ENCODE results near the gene STX18.

DNA sequence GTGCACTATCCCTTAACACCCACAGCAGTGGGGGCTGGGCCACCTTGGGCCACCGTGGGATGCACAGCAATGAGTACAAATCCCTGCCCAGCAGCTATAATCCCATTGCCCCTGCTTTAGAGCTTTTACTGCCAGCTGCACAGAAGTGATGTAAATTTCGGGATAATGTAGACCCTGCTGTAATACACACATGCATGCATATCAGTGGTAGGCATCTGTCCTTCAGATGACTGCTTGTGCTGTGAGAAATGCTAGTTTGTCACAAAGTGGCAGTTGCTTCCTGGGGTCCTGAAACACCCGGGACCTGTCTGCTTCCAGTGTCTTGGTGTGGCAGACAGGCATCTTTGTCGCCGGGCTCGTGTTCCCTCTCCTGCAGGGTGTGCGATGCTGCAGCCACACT is 140.8 kb downstream of the STX18 start:
- TF ChIP-seq, protein P1, sequence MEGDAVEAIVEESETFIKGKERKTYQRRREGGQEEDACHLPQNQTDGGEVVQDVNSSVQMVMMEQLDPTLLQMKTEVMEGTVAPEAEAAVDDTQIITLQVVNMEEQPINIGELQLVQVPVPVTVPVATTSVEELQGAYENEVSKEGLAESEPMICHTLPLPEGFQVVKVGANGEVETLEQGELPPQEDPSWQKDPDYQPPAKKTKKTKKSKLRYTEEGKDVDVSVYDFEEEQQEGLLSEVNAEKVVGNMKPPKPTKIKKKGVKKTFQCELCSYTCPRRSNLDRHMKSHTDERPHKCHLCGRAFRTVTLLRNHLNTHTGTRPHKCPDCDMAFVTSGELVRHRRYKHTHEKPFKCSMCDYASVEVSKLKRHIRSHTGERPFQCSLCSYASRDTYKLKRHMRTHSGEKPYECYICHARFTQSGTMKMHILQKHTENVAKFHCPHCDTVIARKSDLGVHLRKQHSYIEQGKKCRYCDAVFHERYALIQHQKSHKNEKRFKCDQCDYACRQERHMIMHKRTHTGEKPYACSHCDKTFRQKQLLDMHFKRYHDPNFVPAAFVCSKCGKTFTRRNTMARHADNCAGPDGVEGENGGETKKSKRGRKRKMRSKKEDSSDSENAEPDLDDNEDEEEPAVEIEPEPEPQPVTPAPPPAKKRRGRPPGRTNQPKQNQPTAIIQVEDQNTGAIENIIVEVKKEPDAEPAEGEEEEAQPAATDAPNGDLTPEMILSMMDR (IDR thresholded peaks at IDR 0.05 in 2 of 3, conservative IDR thresholded peaks at IDR 0.05 in 1 of 3; ENCODE audit: borderline replicate concordance in 1 of 3, insufficient read depth in 1 of 3, low read depth in 2 of 3, low read length in 2 of 3): no peak
- TF ChIP-seq YY1 (IDR thresholded peaks at IDR 0.05; ENCODE audit: extremely low read depth, insufficient replicate concordance, low read depth, low read length): no peak
- no peak for TF ChIP-seq EZH2 (IDR thresholded peaks at IDR 0.05)
- no peak for TF ChIP-seq POLR2A (IDR thresholded peaks at IDR 0.05; ENCODE audit: borderline replicate concordance, extremely low read depth, insufficient read depth, insufficient read length)
- no peak for TF ChIP-seq CEBPB (IDR thresholded peaks at IDR 0.05; ENCODE audit: low read depth)
- TF ChIP-seq EZH2phosphoT487 (IDR thresholded peaks at IDR 0.05; ENCODE audit: borderline replicate concordance): no peak
- TF ChIP-seq, protein P2, sequence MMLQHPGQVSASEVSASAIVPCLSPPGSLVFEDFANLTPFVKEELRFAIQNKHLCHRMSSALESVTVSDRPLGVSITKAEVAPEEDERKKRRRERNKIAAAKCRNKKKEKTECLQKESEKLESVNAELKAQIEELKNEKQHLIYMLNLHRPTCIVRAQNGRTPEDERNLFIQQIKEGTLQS (IDR thresholded peaks at IDR 0.05): no peak
- TF ChIP-seq, protein P3, sequence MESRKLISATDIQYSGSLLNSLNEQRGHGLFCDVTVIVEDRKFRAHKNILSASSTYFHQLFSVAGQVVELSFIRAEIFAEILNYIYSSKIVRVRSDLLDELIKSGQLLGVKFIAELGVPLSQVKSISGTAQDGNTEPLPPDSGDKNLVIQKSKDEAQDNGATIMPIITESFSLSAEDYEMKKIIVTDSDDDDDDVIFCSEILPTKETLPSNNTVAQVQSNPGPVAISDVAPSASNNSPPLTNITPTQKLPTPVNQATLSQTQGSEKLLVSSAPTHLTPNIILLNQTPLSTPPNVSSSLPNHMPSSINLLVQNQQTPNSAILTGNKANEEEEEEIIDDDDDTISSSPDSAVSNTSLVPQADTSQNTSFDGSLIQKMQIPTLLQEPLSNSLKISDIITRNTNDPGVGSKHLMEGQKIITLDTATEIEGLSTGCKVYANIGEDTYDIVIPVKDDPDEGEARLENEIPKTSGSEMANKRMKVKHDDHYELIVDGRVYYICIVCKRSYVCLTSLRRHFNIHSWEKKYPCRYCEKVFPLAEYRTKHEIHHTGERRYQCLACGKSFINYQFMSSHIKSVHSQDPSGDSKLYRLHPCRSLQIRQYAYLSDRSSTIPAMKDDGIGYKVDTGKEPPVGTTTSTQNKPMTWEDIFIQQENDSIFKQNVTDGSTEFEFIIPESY (IDR thresholded peaks at IDR 0.05; ENCODE audit: extremely low read depth, insufficient replicate concordance, low read length): no peak
